GM21576 (cell line): ENCODE measurements around the gene MAPK4.
"Not testable (repeated sequence)": the region's sequence is repeated elsewhere in the genome, so short reads cannot be mapped to it uniquely, and the experiment has no call there.

Source experiments
- ATAC-seq: cut with Tn5 transposase; IDR thresholded peaks from one replicate; pipeline ENCODE4 v1.9.1; 2021; ENCODE audit warnings: mild to moderate bottlenecking, moderate library complexity; ENCODE audit not compliant: unreplicated experiment

MAPK4 gene

DNA sequence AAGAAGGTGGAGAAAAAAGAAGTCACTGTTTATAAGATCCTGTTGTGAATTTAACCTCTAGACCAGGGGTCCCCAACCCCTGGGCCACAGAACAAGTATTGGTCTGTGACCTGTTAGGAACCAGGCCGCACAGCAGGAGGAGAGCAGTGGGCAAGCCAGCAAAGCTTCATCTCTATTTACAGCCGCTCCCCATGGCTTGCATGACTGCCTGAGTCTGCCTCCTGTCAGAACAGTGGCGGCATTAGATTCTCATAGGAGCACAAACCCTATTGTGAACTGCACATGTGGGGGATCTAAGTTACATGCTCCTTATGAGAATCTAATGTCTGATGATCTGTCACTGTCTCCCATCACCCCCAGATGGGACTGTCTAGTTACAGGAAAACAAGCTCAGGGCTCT lies 13.3 kb downstream of the MAPK4 start:
- not testable (repeated sequence) for ATAC-seq

DNA sequence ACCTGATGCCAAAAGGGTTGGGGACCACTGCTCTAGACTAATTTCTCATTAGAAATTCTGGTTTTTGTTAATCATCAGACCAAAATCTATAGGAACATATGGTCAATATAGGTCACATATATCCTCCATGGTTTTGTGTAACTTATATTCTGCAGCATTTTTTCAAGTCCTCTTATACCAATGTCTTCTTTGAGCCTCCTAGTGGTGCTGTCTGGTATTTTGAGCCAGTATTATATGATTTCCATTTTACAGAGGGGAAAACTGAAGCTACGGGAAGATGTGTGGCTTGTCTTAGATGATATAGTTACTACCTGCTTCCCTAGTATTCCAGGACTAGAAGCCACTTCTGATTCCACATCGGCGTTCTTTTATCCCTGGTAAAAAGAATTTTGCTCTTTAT lies 13.8 kb downstream of the MAPK4 start:
- ATAC-seq = no peak

DNA sequence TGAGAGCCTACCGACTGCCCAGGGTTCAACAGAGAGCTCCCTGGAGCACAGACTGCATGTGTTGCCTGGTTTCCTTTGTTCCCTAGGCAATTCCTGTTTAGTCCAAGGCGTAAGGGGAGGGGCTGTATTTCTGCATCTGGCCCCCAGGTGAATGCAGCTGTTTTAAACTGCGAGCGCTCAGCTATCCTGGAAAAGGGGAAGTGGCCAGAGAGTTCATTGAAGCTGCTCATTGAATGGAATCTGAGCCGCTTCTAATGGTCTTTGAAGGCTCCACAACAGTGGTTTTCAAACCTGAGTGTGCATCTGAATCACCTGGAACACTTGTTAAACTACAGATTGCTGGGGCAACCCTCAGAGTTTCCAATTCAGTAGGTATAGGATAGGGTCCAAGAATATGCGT lies 18.1 kb downstream of the MAPK4 start:
- ATAC-seq = no peak

DNA sequence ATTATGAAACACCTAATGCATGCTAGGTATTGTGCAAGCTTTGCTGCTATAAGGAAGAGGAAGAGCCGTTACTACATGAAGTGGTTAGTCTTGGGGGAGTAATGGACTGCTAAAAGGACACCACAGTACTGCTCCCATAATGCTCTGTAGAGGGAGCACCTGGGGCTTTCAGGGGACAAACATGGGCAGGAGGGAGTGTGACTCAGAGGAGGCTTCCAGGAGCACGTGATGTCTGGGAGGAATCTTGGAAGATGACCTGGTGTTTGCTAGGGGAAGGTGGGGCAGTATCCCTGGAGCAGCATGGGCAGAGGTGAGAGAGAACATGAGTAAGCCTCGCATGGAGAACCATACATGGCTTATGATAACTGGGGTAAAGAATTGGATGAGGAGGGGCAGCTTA lies 18.8 kb downstream of the MAPK4 start:
- ATAC-seq = no peak

DNA sequence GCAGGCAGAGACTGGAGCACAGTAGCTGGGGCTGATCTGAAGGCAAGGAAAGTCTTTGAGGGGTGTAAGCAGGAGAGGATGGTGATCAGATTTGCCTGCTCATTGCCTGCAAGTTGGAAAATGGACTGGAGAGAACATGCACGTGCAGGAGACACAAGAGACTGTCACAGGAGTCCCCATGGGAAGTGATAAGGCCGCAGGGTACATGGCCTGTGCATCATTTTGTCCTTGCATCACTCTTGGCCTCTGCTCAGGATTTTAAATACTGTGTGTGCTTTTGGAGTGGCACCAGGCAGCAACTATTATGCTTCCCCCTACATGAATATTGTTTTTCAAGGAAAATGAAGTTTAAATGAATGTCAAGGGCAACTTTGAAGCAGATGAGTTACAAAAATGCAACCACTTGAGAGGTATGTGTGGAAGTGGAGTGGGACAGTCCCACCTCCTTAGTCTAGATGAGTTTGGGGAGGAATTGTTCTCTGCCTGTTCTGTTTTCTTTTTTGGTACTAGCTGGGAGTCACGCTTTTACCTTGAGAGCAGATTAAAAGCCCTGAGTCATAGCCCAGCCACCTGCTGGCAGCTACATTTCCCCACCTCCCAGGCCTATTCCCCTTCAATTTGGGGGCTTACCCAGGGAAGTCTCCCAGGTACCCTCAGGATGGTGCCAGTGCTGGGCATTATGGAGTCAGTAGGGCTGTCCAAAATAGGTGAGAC lies 19.3 kb downstream of the MAPK4 start:
- ATAC-seq = no peak

DNA sequence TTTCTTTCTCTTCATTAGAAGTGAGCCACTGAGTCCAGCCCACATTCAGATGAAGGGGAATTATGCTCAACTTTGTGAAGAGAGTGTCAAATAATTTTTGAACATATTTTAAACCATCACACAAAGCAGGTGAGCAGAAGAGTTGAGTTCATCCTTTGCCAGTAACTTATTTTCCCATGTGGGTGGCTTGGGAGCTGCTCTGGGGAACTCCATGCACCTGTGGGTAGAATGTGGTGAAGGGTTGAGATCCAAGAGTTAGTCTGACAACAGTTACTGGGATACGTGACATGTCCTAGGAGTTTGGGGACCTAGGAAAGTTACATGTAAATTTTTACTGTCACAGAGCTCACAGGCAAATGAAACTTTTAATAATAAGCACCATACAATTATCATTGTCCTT lies 21.6 kb downstream of the MAPK4 start:
- ATAC-seq = no peak

DNA sequence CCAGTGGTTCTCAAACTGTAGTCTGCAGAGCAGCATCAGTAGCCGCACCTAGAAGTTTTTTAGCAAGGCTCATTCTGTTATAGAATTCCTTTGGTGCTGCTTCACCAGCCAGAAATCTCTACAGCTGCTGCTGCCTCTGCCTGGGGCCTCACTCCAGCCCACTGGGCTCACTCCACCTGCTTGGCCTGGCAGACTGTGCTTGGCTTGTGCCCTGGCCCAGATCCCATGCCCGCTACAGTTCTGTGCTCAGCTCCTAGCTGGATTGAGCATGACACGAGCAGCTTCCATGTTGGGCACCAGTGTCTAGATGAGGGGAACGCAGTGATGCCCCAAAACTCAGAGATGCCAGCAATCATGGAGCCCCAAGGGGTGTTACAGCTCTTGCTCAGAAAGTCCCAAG lies 22.6 kb downstream of the MAPK4 start:
- no peak for ATAC-seq

DNA sequence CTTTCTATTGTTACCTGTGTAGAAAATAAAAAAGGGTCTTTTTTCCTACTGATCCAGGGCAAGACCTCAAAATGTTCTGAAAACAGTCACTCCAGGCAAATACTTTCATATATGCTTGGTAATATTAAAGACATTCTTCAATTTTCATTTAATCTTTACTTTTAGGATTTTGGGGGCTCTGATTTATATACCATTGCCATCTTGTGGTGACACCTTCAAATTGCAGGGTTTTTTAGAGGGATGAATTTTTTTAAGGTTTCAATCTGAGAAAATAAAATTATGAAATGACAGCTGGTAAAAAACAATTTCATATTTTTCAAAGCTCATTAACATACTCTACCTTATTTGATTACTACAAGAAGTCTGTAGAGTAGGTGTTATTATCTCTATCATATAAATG lies 26.8 kb downstream of the MAPK4 start:
- no peak for ATAC-seq

DNA sequence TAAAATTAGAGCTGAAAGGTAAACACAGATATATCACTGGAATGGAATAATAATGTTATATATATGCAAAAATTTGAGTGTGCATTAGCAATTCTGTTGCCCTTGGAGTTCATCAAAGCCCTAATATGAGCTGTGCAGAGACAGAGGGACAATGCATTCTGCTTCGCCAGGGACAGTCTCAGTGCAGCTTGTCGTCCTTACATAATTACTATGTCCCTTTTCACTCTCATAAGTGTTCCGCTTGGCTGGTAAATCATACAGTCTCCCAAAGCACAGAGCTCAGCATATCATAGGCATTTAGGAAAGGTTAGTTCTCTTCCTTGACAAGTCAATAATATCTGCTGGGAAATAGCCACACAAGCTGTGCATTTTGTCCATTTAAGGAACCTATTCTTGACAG lies 30.7 kb downstream of the MAPK4 start:
- no peak for ATAC-seq

DNA sequence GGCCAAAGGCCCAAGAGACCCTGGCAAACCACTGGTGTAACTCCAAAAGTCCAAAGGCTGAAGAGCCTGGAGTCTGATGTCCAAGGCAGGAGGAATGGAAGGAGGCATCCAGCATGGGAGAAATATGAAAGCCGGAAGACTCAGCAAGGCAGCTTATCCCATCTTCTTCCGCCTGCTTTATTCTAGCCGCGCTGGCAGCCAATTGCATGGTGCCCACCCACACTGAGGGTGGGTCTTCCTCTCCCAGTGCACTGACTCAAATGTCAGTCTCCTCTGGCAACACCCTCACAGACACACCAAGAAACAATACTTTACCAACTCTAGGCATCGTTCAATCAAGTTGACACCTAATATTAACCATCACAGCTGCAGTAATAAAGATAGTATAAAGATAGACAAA lies 34.1 kb downstream of the MAPK4 start:
- no peak for ATAC-seq

DNA sequence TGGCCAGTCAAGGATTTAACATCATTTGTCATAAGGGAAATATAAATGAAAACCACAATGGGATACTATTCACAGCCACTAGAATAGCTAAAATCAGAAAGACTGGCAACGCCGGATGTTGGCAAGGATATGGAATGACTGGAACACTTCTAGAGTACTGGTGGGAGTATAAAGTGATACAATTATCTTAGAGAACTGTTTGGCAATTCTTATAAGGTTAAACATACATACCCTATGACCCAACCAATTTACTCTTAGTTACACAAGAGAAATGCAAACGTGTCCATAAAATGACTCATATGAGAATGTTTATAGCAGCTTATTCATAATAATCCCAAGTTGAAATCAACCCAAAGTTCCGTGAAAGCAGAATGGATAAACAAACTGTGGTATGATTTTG lies 35.1 kb downstream of the MAPK4 start:
- no peak for ATAC-seq

DNA sequence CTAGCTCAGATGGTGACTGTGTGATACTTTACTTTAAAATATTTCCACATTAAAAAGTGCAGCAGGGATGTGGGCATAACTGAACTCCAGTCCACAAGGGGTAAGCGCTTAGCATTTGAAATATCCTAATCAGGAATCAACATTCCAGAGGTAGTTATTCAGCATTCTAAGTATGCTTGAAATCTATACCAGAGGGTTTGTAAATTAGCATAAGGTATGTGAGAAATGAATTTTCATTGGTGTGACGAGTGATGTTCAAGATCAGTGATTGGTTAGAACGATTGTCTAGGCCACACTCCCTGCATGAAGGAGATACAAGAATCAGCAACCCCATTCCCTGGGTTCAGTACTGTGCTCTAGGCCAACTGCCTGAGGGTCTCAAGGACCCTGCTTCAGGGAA lies 42.6 kb downstream of the MAPK4 start:
- no peak for ATAC-seq

DNA sequence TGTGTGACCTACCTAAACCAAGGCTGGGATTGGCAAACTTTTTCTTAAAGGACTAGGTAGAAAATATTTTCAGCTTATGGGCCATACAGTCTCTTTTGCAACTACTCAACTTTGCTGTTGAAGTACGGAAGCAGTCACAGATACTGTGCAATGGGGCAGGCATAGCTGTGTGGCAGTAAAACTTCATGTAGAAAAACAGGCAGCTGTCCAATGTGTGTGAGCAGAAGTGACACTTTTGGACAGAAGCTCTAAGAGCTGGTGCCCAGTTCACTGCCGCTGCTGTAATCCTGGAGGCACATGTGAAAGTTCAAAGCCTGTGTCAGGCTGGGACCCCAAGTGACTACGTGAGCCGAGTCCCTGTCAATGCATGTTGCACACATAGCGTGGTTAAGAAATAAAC lies 46.7 kb downstream of the MAPK4 start:
- no peak for ATAC-seq

DNA sequence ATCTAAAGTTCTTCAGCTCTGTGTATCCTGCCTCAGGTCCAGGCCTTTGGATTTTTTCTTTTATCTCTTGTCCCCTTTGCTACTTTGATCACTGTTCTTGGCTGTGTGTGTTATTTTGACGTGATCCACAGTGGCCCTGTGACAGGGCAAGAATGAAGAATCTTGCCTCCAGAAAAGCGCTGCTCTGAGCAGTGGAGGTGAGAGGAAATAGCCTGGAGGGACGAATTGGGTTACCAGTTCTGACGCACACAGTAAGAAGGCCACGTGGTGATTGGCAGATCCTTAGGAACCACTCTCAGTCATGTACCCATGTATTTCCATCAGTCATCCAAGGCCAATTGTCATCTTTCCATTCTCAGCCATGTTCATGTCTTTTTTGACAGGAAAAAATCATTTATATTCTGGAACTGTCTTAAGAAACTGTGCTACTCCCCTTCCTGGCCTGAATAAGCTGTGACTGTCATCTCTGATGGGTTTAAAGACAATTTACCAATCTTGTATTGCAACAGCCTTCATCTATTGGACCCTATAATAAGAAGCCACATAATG lies 47.6 kb downstream of the MAPK4 start:
- ATAC-seq = no peak

DNA sequence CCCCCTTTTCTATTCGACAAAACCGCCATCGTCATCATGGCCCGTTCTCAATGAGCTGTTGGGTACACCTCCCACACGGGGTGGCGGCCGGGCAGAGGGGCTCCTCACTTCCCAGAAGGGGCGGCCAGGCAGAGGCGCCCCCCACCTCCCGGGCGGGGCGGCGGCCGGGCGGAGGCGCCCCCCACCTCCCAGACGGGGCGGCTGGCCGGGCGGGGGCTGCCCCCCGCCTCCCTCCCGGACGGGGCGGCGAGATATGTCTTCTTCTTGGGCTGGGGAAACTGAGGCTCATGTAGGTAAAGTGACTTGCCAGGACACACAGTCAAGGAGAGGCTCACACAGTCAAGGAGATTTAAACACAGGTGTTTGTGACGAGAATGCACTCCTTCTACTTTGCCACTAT lies 49.3 kb downstream of the MAPK4 start:
- ATAC-seq = not testable (repeated sequence)

DNA sequence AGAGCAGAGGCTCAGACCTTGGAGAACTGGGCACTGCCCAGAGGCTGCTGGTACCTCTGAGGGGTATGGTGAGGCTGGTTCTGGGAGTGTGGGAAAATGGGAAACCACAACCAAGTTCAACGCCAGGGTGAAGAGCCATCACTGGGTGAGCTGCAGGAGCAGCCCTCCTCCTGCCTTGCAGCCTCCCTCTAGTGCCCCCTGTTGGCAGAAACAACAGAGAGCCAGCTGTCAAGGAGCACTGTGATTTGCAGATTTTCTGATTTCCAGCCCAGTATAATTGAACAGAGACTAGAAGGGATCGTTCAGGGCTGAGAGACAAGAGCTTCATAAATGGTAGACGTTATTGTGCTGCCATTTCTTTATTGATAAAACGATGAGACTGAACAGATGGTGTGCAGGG lies 50.5 kb downstream of the MAPK4 start:
- ATAC-seq = no peak

DNA sequence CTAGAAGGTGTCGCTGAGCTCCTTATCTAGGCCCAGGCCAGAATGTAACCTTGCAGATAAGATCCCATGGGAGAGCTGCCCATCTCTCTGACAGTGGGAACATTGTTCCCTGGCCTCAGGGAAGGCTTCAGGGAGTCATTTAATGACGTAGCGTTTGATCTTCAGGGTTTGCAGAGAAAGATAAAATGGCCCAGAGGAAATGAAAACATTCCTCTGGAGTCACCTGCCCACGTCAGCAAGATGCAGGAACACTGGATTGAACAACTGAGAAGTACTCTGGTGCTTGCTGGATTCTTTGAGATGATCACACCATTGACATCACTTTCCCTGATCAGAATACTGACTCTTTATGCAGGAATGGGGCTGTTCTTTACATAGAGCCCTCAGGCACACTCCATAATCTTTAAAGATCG lies 51.6 kb downstream of the MAPK4 start:
- no peak for ATAC-seq

DNA sequence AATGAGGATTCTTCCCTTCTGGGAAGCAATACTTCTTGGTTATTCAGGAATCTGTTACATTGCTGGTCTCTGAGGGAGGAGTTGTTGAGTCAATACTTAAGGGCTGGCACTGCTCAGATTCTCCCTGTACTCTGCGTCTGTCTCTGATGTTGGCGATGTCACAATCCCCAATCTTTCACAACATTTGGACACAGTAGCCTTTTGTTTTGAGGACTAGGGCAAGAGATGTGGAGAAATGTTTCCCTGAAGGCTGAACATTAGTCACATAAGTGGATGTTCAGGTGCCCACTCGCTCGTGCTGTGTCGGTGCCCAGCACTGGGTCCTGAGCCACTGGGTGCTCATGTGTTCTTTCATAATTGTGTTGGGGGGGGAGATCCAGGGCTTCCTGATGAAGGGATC lies 55.0 kb downstream of the MAPK4 start:
- ATAC-seq = no peak

DNA sequence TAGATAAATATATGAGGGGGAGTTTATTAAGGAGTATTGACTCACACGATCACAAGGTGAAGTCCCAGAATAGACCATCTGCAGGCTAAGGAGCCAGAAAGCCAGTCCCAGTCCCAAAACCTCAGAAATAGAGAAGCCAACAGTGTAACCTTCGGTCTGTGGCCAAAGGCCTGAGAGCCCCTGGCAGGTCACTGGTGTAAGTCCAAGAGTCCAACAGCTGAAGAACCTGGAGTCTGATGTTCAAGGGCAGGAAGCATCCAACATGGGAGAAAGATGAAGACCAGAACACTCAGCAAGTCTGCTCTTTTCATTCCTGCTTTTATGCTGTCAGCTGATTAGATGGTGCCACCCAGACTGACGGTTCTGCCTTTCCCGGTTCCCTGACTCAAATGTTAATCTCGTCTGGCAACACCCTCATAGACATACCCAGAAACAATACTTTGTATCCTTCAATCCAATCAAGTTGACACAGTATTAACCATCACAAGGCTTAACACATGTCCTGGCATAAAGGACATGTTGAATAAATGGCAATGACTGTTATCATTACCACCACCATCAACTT lies 56.7 kb downstream of the MAPK4 start:
- ATAC-seq = no peak

DNA sequence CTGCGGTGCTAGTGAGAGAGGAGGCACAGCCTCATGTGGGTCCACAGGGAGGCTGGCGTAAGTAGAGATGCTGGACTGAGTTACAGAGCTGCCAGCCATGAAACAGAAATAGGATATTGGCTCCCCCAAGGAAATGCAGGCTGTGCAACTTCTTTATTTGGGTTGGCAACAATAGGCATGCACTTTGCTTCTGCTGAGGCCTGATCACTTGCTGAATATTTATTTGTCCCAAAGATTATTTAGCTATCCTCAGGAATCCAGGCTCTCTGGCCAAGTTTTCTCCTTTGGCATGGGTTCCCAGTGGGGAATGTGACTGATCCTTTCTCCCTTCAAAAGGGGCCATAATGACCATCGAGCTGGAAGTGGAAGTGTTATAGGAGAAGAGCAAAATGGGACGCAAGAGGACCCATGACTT lies 60.0 kb downstream of the MAPK4 start:
- no peak for ATAC-seq

DNA sequence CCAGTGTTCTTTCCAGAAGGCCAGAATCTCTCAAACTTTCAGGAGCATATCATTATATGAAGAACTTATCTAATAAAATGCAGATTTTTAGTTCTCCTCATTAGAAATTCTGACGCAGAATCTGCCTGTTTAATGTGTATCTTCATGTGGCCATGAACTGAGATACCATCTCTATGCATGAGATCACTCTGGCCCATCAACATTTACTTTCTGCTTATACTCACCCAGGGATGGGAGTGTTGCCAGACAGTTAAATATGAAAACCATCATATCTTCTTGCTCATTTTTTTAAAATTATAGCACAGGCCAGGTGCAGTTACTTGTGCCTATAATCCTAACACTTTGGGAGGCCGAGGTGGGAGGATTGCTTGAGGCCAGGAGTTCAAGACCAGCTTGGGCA lies 60.4 kb downstream of the MAPK4 start:
- no peak for ATAC-seq

DNA sequence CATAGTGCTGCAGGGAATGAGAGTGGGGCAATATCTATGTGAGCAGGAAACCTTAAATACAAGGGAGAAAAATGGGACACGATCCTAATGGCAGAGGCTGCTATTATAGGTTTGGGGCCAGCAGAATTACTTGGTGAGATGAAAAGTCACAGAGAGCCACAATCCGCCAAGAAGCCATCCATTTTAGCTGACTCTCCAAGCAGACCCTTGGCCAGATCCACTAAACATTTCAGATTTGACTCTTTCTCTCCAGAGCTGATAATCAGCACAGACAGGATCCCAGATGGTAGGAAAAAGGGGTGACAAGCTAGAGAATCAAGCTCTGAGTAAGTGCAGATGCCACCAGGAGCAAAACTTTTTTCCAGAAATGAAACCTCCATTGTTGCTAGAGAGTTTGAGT lies 61.5 kb downstream of the MAPK4 start:
- no peak for ATAC-seq

DNA sequence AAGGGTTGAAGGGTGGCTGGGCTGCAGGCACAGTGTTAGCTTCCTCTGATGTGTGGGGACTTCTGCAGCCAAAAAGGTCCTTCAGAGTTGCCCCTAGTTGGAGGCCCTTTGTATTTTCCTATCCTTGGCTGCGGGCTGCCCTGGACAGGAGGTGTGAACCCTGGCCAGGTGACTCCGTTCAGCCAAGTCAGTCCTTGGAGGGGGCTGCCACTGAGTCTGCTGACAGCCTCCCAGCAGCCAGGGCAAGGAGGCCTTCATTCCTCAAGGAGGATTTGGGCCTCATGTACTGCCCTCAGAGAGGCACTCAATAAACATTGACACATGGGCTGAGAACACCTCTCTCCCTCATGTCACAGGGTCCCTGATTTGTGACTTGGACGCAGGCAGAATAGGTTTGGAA lies 62.4 kb downstream of the MAPK4 start:
- ATAC-seq = no peak
